HepG2 (cell line): ENCODE results near the gene HTR4. TPM values are rescaled to one million over a fixed set of nuclear protein-coding genes. Genes with fewer than 3 reads are reported as not detected.

Experiments
- ATAC-seq: fragments of 200-7000 bp; cut with Tn5 transposase; 3 replicates; pipeline ENCODE4 v1.9.1; 2020; ENCODE audit warnings: mild to moderate bottlenecking, moderate library complexity
- BruUV-seq: library from RNA; stranded (reverse); fragments of 400-500 nt; replicated peaks from 2 replicates; lab custom pipeline; 2021; lab: Mats Ljungman, UMichigan
- CTCF ChIA-PET: fragments of 300-600 bp; formaldehyde crosslinking; extraction: SDS; loops from one replicate; lab custom pipeline; 2021; ENCODE audit warnings: low total read pairs, inconsistent platforms, low intra/inter-chr PET ratio; lab: Yijun Ruan, JAX
- POLR2A ChIA-PET: fragments of 350-600 bp; sonication (Branson Sonifier 250); formaldehyde crosslinking; loops from one replicate; lab custom pipeline; 2020; ENCODE audit warnings: antibody characterized with exemption, inconsistent platforms; lab: Yijun Ruan, JAX
- DNase-seq: peaks from one replicate; pipeline ENCODE4 v3.0.0-alpha.2; 2015; ENCODE audit warnings: low spot score
- FAIRE-seq: peaks from 3 replicates; lab custom pipeline; 2011; peaks lifted over from hg19 to GRCh38; lab: Jason Lieb, UNC
- H2AFZ ChIP-seq: one replicate; pipeline ENCODE4 v1.6.1; 2011; ENCODE audit warnings: low read length, inconsistent platforms
- H3K27ac ChIP-seq: fragments of 300-600 bp; 3 replicates; pipeline ENCODE4 v1.8.0; 2011; ENCODE audit warnings: mixed run types, mild to moderate bottlenecking, mixed read lengths, low read length, inconsistent platforms; ENCODE audit not compliant: insufficient read depth; ENCODE audit errors: extremely low read length
- H3K27me3 ChIP-seq, 2 experiments: fragments of 200-600 bp in 1 of 2; 2 replicates in 1 of 2; 3 replicates in 1 of 2; pipeline versions ENCODE4 v1.6.0 to v1.8.0; 2011; ENCODE audit warnings: low read length in 2 of 2, mild to moderate bottlenecking in 2 of 2, moderate library complexity in 2 of 2, inconsistent platforms in 1 of 2; ENCODE audit not compliant: insufficient read depth in 2 of 2, control insufficient read depth in 1 of 2
- H3K36me3 ChIP-seq, 2 experiments: fragments of 200-600 bp in 1 of 2; replicated peaks in 1 of 2; 2 replicates in 1 of 2; 3 replicates in 1 of 2; pipeline versions ENCODE4 v1.5.1 to v1.8.0; 2011; ENCODE audit warnings: low read length in 2 of 2, inconsistent platforms in 1 of 2; ENCODE audit not compliant: insufficient read depth in 2 of 2, control insufficient read depth in 1 of 2
- H3K4me1 ChIP-seq: 2 replicates; pipeline ENCODE4 v1.5.1; 2012; ENCODE audit warnings: low read length, inconsistent platforms; ENCODE audit not compliant: insufficient read depth
- H3K4me2 ChIP-seq: 2 replicates; pipeline ENCODE4 v1.6.0; 2011; ENCODE audit warnings: low read depth, low read length, inconsistent platforms
- H3K4me3 ChIP-seq, 3 experiments: fragments of 200-600 bp in 1 of 3; sonication (generic), shearing (Covaris generic) in 1 of 3; replicated peaks in 1 of 3; 2 replicates each; pipeline ENCODE4 v1.5.1; 2011 to 2016; ENCODE audit warnings: low read length in 3 of 3, inconsistent platforms in 2 of 3, low read depth in 2 of 3, mild to moderate bottlenecking in 2 of 3, control low read depth in 1 of 3, mixed read lengths in 1 of 3; ENCODE audit not compliant: insufficient read depth in 1 of 3
- H3K79me2 ChIP-seq: one replicate; pipeline ENCODE4 v1.6.1; 2011; ENCODE audit warnings: low read length, inconsistent platforms; ENCODE audit not compliant: insufficient read depth
- H3K9ac ChIP-seq: 2 replicates; pipeline ENCODE4 v1.6.0; 2011; ENCODE audit warnings: mild to moderate bottlenecking, low read depth, low read length, inconsistent platforms; ENCODE audit not compliant: insufficient read depth
- H3K9me3 ChIP-seq: 2 replicates; pipeline ENCODE4 v1.5.1; 2012; ENCODE audit warnings: mild to moderate bottlenecking, low read length
- H4K20me1 ChIP-seq: 2 replicates; pipeline ENCODE4 v1.6.0; 2011; ENCODE audit warnings: inconsistent platforms, mild to moderate bottlenecking, low read length, moderate library complexity; ENCODE audit not compliant: insufficient read depth
- HNRNPLL ChIP-seq: fragments of 200-400 bp; formaldehyde crosslinking; IDR thresholded peaks from 2 replicates; pipeline ENCODE4 v1.6.1; 2017; ENCODE audit warnings: mild to moderate bottlenecking, low read depth, low read length; ENCODE audit not compliant: poor library complexity, severe bottlenecking
- MXD3 ChIP-seq: IDR thresholded peaks from 2 replicates; pipeline ENCODE4 v1.6.1; 2016; ENCODE audit warnings: mild to moderate bottlenecking, missing biosample characterization, missing genetic modification reagents
- MYC ChIP-seq: sonication (generic); formaldehyde crosslinking; IDR thresholded peaks from 2 replicates; pipeline ENCODE4 v1.9.0; 2021; ENCODE audit warnings: missing genetic modification reagents, borderline replicate concordance
- SMAD1 ChIP-seq: sonication (generic); formaldehyde crosslinking; IDR thresholded peaks from 2 replicates; pipeline ENCODE4 v1.4.0; 2020; ENCODE audit warnings: missing genetic modification reagents, low read depth, mild to moderate bottlenecking, borderline replicate concordance
- SNAPC5 ChIP-seq: sonication (generic); formaldehyde crosslinking; IDR thresholded peaks from 2 replicates; pipeline ENCODE4 v1.8.1; 2023; ENCODE audit warnings: mild to moderate bottlenecking, missing genetic modification reagents, borderline replicate concordance
- SP1 ChIP-seq, 2 experiments: fragments of 450-650 bp in 1 of 2; sonication (generic) in 1 of 2; formaldehyde crosslinking in 1 of 2; IDR thresholded peaks; 2 replicates each; pipeline versions ENCODE4 v1.4.0 to v1.6.1; 2016 to 2020; ENCODE audit warnings: missing genetic modification reagents in 1 of 2
- ZBTB3 ChIP-seq: sonication (generic); formaldehyde crosslinking; IDR thresholded peaks from 2 replicates; pipeline ENCODE4 v1.4.0; 2020; ENCODE audit warnings: low read depth, mild to moderate bottlenecking, moderate library complexity, missing genetic modification reagents, borderline replicate concordance
- ZBTB39 ChIP-seq: sonication (generic); formaldehyde crosslinking; IDR thresholded peaks from 2 replicates; pipeline ENCODE4 v1.5.0; 2020; ENCODE audit warnings: missing genetic modification reagents
- ZNF704 ChIP-seq: sonication (generic); formaldehyde crosslinking; IDR thresholded peaks from 2 replicates; pipeline ENCODE4 v1.8.1; 2023; ENCODE audit warnings: mild to moderate bottlenecking, inconsistent platforms, moderate library complexity, missing genetic modification reagents, borderline replicate concordance
- ZNF879 ChIP-seq: sonication (generic); formaldehyde crosslinking; IDR thresholded peaks from 2 replicates; pipeline ENCODE4 v1.8.1; 2023; ENCODE audit warnings: missing genetic modification reagents
- ZSCAN22 ChIP-seq: sonication (generic); formaldehyde crosslinking; IDR thresholded peaks from 2 replicates; pipeline ENCODE4 v1.4.0; 2020; ENCODE audit warnings: mild to moderate bottlenecking, missing genetic modification reagents
- WGBS: methylation state at CpG from one replicate; pipeline ENCODE4 v1.1.6; 2017; ENCODE audit warnings: low lambda C conversion rate; 5-methylcytosine and 5-hydroxymethylcytosine counted together
- in situ Hi-C: cut with HindIII; loops from 2 replicates; pipeline ENCODE4 v1.10.0; 2017; ENCODE audit warnings: low pct_unique_long_range_greater_than_20kb; ENCODE audit not compliant: extremely low pct_ligation_motif_present
- intact Hi-C: fragments of 100-400 bp; cut with micrococcal nuclease; formaldehyde crosslinking; loops from one replicate; pipeline ENCODE4 v1.10.0; 2022; ENCODE audit not compliant: unreplicated experiment
- polyA plus RNA-seq, 8 experiments: library from polyadenylated mRNA; depleted of rRNA in 3 of 8; stranded (reverse) in 7 of 8; unstranded in 1 of 8; fragments of >200 nt; fragmentation: Illumina TruSeq in 4 of 8; extraction: Trizol in 4 of 8; gene quantifications; 2 replicates each; pipeline versions ENCODE4 v1.2.1 to v1.2.3, GENCODE V29; 2011 to 2016; ENCODE audit warnings: low read depth in 4 of 8, missing spikeins in 1 of 8, mixed read lengths in 1 of 8; ENCODE audit not compliant: insufficient read depth in 1 of 8
- total RNA-seq, 5 experiments: library from RNA; depleted of rRNA; stranded (reverse); fragments of >200 nt; fragmentation: Illumina TruSeq; extraction: Trizol; gene quantifications; 2 replicates each; pipeline ENCODE4 v1.2.3, GENCODE V29; 2016; ENCODE audit warnings: low read depth in 1 of 5
- TF ChIP-seq, protein P1 (sequence below): sonication (generic); formaldehyde crosslinking; IDR thresholded peaks from 2 replicates; pipeline ENCODE4 v1.4.0; 2020; ENCODE audit warnings: low read depth, missing genetic modification reagents
- TF ChIP-seq, protein P2 (sequence below): sonication (generic); formaldehyde crosslinking; IDR thresholded peaks from 2 replicates; pipeline ENCODE4 v1.8.0; 2022; ENCODE audit warnings: mild to moderate bottlenecking, missing genetic modification reagents, borderline replicate concordance

The HTR4 gene
- total and polyA plus RNA-seq, 2 of the 13 experiments (the other 11 are each of a cell fraction or from before 2014, with no cell fraction given) = not detected

- 5% methylated on average over 3 of the region's 3 CpGs for WGBS
- ChIA-PET POLR2A (no interaction called here), CTCF (no interaction called here)
- TF ChIP-seq ZNF704 (CRISPR knock-in tag) = no peak
- TF ChIP-seq, protein P1, sequence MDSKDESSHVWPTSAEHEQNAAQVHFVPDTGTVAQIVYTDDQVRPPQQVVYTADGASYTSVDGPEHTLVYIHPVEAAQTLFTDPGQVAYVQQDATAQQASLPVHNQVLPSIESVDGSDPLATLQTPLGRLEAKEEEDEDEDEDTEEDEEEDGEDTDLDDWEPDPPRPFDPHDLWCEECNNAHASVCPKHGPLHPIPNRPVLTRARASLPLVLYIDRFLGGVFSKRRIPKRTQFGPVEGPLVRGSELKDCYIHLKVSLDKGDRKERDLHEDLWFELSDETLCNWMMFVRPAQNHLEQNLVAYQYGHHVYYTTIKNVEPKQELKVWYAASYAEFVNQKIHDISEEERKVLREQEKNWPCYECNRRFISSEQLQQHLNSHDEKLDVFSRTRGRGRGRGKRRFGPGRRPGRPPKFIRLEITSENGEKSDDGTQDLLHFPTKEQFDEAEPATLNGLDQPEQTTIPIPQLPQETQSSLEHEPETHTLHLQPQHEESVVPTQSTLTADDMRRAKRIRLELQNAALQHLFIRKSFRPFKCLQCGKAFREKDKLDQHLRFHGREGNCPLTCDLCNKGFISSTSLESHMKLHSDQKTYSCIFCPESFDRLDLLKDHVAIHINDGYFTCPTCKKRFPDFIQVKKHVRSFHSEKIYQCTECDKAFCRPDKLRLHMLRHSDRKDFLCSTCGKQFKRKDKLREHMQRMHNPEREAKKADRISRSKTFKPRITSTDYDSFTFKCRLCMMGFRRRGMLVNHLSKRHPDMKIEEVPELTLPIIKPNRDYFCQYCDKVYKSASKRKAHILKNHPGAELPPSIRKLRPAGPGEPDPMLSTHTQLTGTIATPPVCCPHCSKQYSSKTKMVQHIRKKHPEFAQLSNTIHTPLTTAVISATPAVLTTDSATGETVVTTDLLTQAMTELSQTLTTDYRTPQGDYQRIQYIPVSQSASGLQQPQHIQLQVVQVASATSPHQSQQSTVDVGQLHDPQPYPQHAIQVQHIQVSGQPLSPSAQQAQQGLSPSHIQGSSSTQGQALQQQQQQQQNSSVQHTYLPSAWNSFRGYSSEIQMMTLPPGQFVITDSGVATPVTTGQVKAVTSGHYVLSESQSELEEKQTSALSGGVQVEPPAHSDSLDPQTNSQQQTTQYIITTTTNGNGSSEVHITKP (CRISPR knock-in tag) = no peak
- no peak for TF ChIP-seq ZNF879 (CRISPR knock-in tag)
- TF ChIP-seq MYC (CRISPR knock-in tag) = no peak
- no peak for TF ChIP-seq HNRNPLL
- TF ChIP-seq SMAD1 (CRISPR knock-in tag) = no peak
- no peak for TF ChIP-seq MXD3 (CRISPR knock-in tag)
- no peak for TF ChIP-seq SP1 (IDR thresholded peaks at IDR 0.05)
- no peak for TF ChIP-seq SP1 (CRISPR knock-in tag; IDR thresholded peaks at IDR 0.05)
- TF ChIP-seq ZBTB3 = no peak
- no peak for TF ChIP-seq ZSCAN22 (CRISPR knock-in tag)
- TF ChIP-seq, protein P2, sequence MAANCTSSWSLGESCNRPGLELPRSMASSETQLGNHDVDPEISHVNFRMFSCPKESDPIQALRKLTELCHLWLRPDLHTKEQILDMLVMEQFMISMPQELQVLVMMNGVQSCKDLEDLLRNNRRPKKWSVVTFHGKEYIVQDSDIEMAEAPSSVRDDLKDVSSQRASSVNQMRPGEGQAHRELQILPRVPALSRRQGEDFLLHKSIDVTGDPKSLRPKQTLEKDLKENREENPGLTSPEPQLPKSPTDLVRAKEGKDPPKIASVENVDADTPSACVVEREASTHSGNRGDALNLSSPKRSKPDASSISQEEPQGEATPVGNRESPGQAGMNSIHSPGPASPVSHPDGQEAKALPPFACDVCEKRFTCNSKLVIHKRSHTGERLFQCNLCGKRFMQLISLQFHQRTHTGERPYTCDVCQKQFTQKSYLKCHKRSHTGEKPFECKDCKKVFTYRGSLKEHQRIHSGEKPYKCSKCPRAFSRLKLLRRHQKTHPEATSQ = no peak
- no peak for TF ChIP-seq SNAPC5 (CRISPR knock-in tag)
- TF ChIP-seq ZBTB39 (CRISPR knock-in tag) = no peak
Observed at GRCh38 chr5:148696187-148697036, 42.1 kb upstream of the HTR4 start.

More at GRCh38 chr5:148696187-148697036, 42.1 kb upstream of the HTR4 start:
- no peaks in the 10 kb centered on the region for H3K36me3 ChIP-seq
- no peak overlapping the region for H3K27ac ChIP-seq
- no peaks in the 10 kb centered on the region for H3K9me3 ChIP-seq
- no peak for FAIRE-seq
- no peak overlapping the region for H2AFZ ChIP-seq
- no peaks in the 10 kb centered on the region for H3K4me1 ChIP-seq
- H3K4me2 ChIP-seq = no peak overlapping the region
- no peaks in the 10 kb centered on the region for H3K27me3 ChIP-seq
- H3K4me3 ChIP-seq = no peak overlapping the region
- H4K20me1 ChIP-seq = no peaks in the 10 kb centered on the region
- BruUV-seq = no TSS peak
- H3K9ac ChIP-seq = no peak overlapping the region
- no peak for DNase-seq
- intact Hi-C loops = no loop called here
- no peaks in the 10 kb centered on the region for H3K79me2 ChIP-seq
- ATAC-seq = no peak
- in situ Hi-C loops = no loop called here
